ENCODE results near the gene COL23A1. TPM values are rescaled to one million over a fixed set of nuclear protein-coding genes. Genes with fewer than 3 reads are reported as not detected.

The COL23A1 gene
- total RNA-seq, 1 experiment from 2014 or later, result not detected

GRCh38 chr5:178279026-178279722, 311.0 kb downstream of the COL23A1 start:
- BruUV-seq (replicated peaks), result no TSS peak
- ChIA-PET CTCF (no interaction called here), POLR2A (ENCODE audit: unreplicated experiment) (no interaction called here)
- no peaks in the 10 kb centered on the region for H3K9me2 ChIP-seq (replicated peaks; ENCODE audit: low read length)
- no peaks in the 10 kb centered on the region for H4K20me1 ChIP-seq (ENCODE audit: low read length)
- no peaks in the 10 kb centered on the region for H3K4me1 ChIP-seq (ENCODE audit: insufficient read depth, low read length)
- no peaks in the 10 kb centered on the region for H3K79me2 ChIP-seq (ENCODE audit: low read length)
- H3F3A ChIP-seq (ENCODE audit: low read length, unreplicated experiment), result no peaks in the 10 kb centered on the region
- ATAC-seq, result no peak
- no peaks in the 10 kb centered on the region for H3K36me3 ChIP-seq (ENCODE audit: low read depth, low read length)
- no peak overlapping the region for H3K4me3 ChIP-seq (ENCODE audit: low read length)
- 0 out of 2 replicates have a peak, but pooled peaks cover 5% of the 10 kb centered on the region for H3K9me3 ChIP-seq (ENCODE audit: low read length)
- DNase-seq, result no peak
- H3K27me3 ChIP-seq (ENCODE audit: low read length), result peaks cover 27% of the 10 kb centered on the region
- no peak overlapping the region for H2AFZ ChIP-seq (ENCODE audit: low read length)
- H3K9ac ChIP-seq (ENCODE audit: low read length), result no peak overlapping the region
- H3K27ac ChIP-seq (ENCODE audit: low read length), result no peak overlapping the region
- H3K4me2 ChIP-seq (ENCODE audit: low read length), result peak overlapping the region; percentile 59; the same call in 1 of the 2 replicates
- intact Hi-C loops (cut with micrococcal nuclease), result no loop called here
- TF ChIP-seq EZH2 (IDR thresholded peaks at IDR 0.05; ENCODE audit: low read length, unreplicated experiment) (no peak), EZH2phosphoT487 (IDR thresholded peaks at IDR 0.05; ENCODE audit: borderline replicate concordance, low read length) (no peak), CTCF (conservative IDR thresholded peaks at IDR 0.05; ENCODE audit: low read depth, low read length) (no peak)

- Histone ChIP-seq H3K27ac (ENCODE audit: low read length) (no peak overlapping the region), H4K20me1 (ENCODE audit: low read length) (no peaks in the 10 kb centered on the region), H3F3A (ENCODE audit: low read length, unreplicated experiment) (no peaks in the 10 kb centered on the region), H3K9me3 (ENCODE audit: low read length) (0 out of 2 replicates have a peak, but pooled peaks cover 5% of the 10 kb centered on the region), H3K9me2 (replicated peaks; ENCODE audit: low read length) (no peaks in the 10 kb centered on the region), H3K4me1 (ENCODE audit: insufficient read depth, low read length) (no peaks in the 10 kb centered on the region), H3K79me2 (ENCODE audit: low read length) (no peaks in the 10 kb centered on the region), H3K4me2 (ENCODE audit: low read length) (no peak overlapping the region), H3K4me3 (ENCODE audit: low read length) (no peak overlapping the region), H3K9ac (ENCODE audit: low read length) (no peak overlapping the region), H3K36me3 (ENCODE audit: low read depth, low read length) (no peaks in the 10 kb centered on the region), H2AFZ (ENCODE audit: low read length) (no peak overlapping the region), H3K27me3 (ENCODE audit: low read length) (peaks cover 27% of the 10 kb centered on the region)
- ChIA-PET POLR2A (ENCODE audit: unreplicated experiment) (no interaction called here), CTCF (no interaction called here)
- ATAC-seq, result no peak
- BruUV-seq (replicated peaks), result no TSS peak
- no peak for DNase-seq
- TF ChIP-seq EZH2 (IDR thresholded peaks at IDR 0.05; ENCODE audit: low read length, unreplicated experiment) (no peak), EZH2phosphoT487 (IDR thresholded peaks at IDR 0.05; ENCODE audit: borderline replicate concordance, low read length) (no peak), CTCF (conservative IDR thresholded peaks at IDR 0.05; ENCODE audit: low read depth, low read length) (no peak)
- intact Hi-C loops (cut with micrococcal nuclease), result no loop called here
These were observed 311.7 kb downstream of the COL23A1 start for GRCh38 chr5:178278358-178279023.

GRCh38 chr5:178277866-178278265, 312.3 kb downstream of the COL23A1 start:
- H3K27me3 ChIP-seq (ENCODE audit: low read length), result peaks cover 27% of the 10 kb centered on the region
- H3K4me3 ChIP-seq (ENCODE audit: low read length), result no peak overlapping the region
- BruUV-seq (replicated peaks), result no TSS peak
- H3K9me2 ChIP-seq (replicated peaks; ENCODE audit: low read length), result no peaks in the 10 kb centered on the region
- no peak overlapping the region for H2AFZ ChIP-seq (ENCODE audit: low read length)
- ATAC-seq (no peak), DNase-seq (no peak)
- intact Hi-C loops (cut with micrococcal nuclease), result no loop called here
- no peaks in the 10 kb centered on the region for H3K4me1 ChIP-seq (ENCODE audit: insufficient read depth, low read length)
- H3K9ac ChIP-seq (ENCODE audit: low read length), result no peak overlapping the region
- H3K4me2 ChIP-seq (ENCODE audit: low read length), result no peak overlapping the region
- POLR2A ChIA-PET (ENCODE audit: unreplicated experiment), result no interaction called here
- no peaks in the 10 kb centered on the region for H3F3A ChIP-seq (ENCODE audit: low read length, unreplicated experiment)
- no peaks in the 10 kb centered on the region for H3K36me3 ChIP-seq (ENCODE audit: low read depth, low read length)
- no peak for TF ChIP-seq EZH2phosphoT487 (IDR thresholded peaks at IDR 0.05; ENCODE audit: borderline replicate concordance, low read length)
- TF ChIP-seq EZH2 (IDR thresholded peaks at IDR 0.05; ENCODE audit: low read length, unreplicated experiment), result no peak
- no peak for TF ChIP-seq CTCF (conservative IDR thresholded peaks at IDR 0.05; ENCODE audit: low read depth, low read length)
- H3K27ac ChIP-seq (ENCODE audit: low read length), result no peak overlapping the region
- CTCF ChIA-PET, result no interaction called here
- H3K9me3 ChIP-seq (ENCODE audit: low read length), result 0 out of 2 replicates have a peak, but pooled peaks cover 5% of the 10 kb centered on the region
- no peaks in the 10 kb centered on the region for H3K79me2 ChIP-seq (ENCODE audit: low read length)
- no peaks in the 10 kb centered on the region for H4K20me1 ChIP-seq (ENCODE audit: low read length)

Data from PC-3 (cell line).